ENCODE data around the gene VPS4A.

DNA sequence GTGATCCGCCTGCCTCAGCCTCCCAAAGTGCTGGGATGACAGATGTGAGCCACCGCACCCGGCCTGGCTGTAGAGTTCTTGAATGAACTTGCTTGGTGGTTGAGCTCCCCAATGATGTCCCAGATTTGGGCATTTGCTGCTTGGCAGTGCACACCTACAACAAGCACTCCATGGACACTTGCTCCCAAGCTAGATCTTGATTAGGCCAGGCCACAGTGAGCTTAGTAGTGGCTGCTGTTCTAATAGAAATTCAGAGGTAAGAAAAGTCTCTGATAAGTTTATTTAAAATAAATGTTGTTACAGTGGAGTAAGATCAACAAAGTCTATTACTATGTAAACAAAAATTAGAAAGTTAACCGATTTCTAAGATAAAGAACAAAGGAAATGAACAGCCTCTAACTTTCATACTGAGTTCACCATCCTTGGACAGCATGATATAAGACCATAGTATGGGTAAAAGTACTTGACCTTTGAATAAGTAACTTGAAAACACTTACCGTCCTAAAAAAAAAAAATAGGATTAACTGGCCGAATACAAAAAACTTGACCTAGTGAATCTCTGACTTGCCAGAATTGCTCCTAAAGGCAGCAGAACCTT, 39.5 kb downstream of the VPS4A start:
- TF ChIP-seq, protein P1, sequence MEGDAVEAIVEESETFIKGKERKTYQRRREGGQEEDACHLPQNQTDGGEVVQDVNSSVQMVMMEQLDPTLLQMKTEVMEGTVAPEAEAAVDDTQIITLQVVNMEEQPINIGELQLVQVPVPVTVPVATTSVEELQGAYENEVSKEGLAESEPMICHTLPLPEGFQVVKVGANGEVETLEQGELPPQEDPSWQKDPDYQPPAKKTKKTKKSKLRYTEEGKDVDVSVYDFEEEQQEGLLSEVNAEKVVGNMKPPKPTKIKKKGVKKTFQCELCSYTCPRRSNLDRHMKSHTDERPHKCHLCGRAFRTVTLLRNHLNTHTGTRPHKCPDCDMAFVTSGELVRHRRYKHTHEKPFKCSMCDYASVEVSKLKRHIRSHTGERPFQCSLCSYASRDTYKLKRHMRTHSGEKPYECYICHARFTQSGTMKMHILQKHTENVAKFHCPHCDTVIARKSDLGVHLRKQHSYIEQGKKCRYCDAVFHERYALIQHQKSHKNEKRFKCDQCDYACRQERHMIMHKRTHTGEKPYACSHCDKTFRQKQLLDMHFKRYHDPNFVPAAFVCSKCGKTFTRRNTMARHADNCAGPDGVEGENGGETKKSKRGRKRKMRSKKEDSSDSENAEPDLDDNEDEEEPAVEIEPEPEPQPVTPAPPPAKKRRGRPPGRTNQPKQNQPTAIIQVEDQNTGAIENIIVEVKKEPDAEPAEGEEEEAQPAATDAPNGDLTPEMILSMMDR (conservative IDR thresholded peaks at IDR 0.05; ENCODE audit: low read length): no peak
- no peak for TF ChIP-seq EZH2phosphoT487 (IDR thresholded peaks at IDR 0.05; ENCODE audit: borderline replicate concordance)

All from Loucy (cell line).